ENCODE data around the gene TBC1D1.

TBC1D1 gene

GRCh38 chr4:37845201-37845600 is 45.7 kb upstream of the TBC1D1 start (continued):
- no peak for TF ChIP-seq ZNF26 (tag by site-specific recombination; IDR thresholded peaks at IDR 0.05)
- no peak for TF ChIP-seq MYNN (tag by site-specific recombination; IDR thresholded peaks at IDR 0.05; ENCODE audit: borderline replicate concordance)
- TF ChIP-seq SETDB1 (IDR thresholded peaks at IDR 0.05; ENCODE audit: insufficient read length, low read length): no peak
- no peak for TF ChIP-seq ZNF560 (tag by site-specific recombination; IDR thresholded peaks at IDR 0.05; ENCODE audit: borderline replicate concordance)
- no peak for TF ChIP-seq ZNF202 (tag by site-specific recombination; IDR thresholded peaks at IDR 0.05; ENCODE audit: borderline replicate concordance)
- TF ChIP-seq ZNF114 (tag by site-specific recombination; IDR thresholded peaks at IDR 0.05): no peak
- TF ChIP-seq HOXD13 (CRISPR knock-in tag; IDR thresholded peaks at IDR 0.05; ENCODE audit: borderline replicate concordance): no peak
- TF ChIP-seq ZNF76 (tag by site-specific recombination; IDR thresholded peaks at IDR 0.05; ENCODE audit: borderline replicate concordance, low read depth): no peak
- no peak for TF ChIP-seq CTCF (tag by site-specific recombination; IDR thresholded peaks at IDR 0.05)

GRCh38 chr4:37847311-37847884 is 43.5 kb upstream of the TBC1D1 start:
- no peaks in the 10 kb centered on the region for H3K4me1 ChIP-seq (ENCODE audit: control insufficient read depth, insufficient read depth, low read length)
- H3K36me3 ChIP-seq (ENCODE audit: control insufficient read depth in 2 of 2, insufficient read depth in 1 of 2, low read length in 2 of 2): peaks cover 9 to 63% of the 10 kb centered on the region in 2 experiments; a peak in 2 of 3 replicates
- ChIA-PET CTCF (no interaction called here), POLR2A (no interaction called here)
- no peaks in the 10 kb centered on the region for H3K9me3 ChIP-seq (ENCODE audit: control insufficient read depth, insufficient read depth, low read depth, low read length)
- no peak overlapping the region for H3K27ac ChIP-seq (ENCODE audit: extremely low read depth, low read depth, low read length)
- H3K4me3 ChIP-seq (ENCODE audit: low read depth, low read length): no peak overlapping the region
- no peak for TF ChIP-seq ZNF366 (tag by site-specific recombination; conservative IDR thresholded peaks at IDR 0.05)
- no peak for TF ChIP-seq SP2 (tag by site-specific recombination; IDR thresholded peaks at IDR 0.05)
- no peak for TF ChIP-seq ZNF449 (tag by site-specific recombination; IDR thresholded peaks at IDR 0.05)
- no peak for TF ChIP-seq ZNF560 (tag by site-specific recombination; IDR thresholded peaks at IDR 0.05; ENCODE audit: borderline replicate concordance)
- TF ChIP-seq ZNF707 (tag by site-specific recombination; IDR thresholded peaks at IDR 0.05): no peak
- no peak for TF ChIP-seq ZNF10 (tag by site-specific recombination; IDR thresholded peaks at IDR 0.05)
- TF ChIP-seq ZNF350 (tag by site-specific recombination; IDR thresholded peaks at IDR 0.05): no peak
- no peak for TF ChIP-seq ZNF362 (tag by site-specific recombination; IDR thresholded peaks at IDR 0.05)
- TF ChIP-seq PBX3 (CRISPR knock-in tag; IDR thresholded peaks at IDR 0.05): no peak
- TF ChIP-seq ZNF121 (tag by site-specific recombination; IDR thresholded peaks at IDR 0.05): no peak
- no peak for TF ChIP-seq ZNF423 (tag by site-specific recombination; IDR thresholded peaks at IDR 0.05)
- TF ChIP-seq GLI2 (tag by site-specific recombination; IDR thresholded peaks at IDR 0.05; ENCODE audit: borderline replicate concordance, low read depth): no peak
- TF ChIP-seq ZNF18 (tag by site-specific recombination; IDR thresholded peaks at IDR 0.05): no peak
- no peak for TF ChIP-seq ZNF433 (tag by site-specific recombination; IDR thresholded peaks at IDR 0.05; ENCODE audit: low read depth)
- no peak for TF ChIP-seq ZBTB1 (tag by site-specific recombination; IDR thresholded peaks at IDR 0.05)
- no peak for TF ChIP-seq BCL6B (tag by site-specific recombination; IDR thresholded peaks at IDR 0.05)
- TF ChIP-seq ZSCAN4 (tag by site-specific recombination; IDR thresholded peaks at IDR 0.05): no peak
